Uterus (tissue), 4 donors: ENCODE measurements around the gene ARHGEF11. TPM values are rescaled to one million over a fixed set of nuclear protein-coding genes. Genes with fewer than 3 reads are reported as not detected.

Experiments
- DNase-seq, 2 donors: peaks; one replicate each; pipeline ENCODE4 v3.0.0-alpha.2; 2019 to 2020
- H3K27ac ChIP-seq, 2 donors: fragments of 200-600 bp; sonication (generic); 1 replicate in 1 of 2; 2 replicates in 1 of 2; pipeline ENCODE4 v1.5.1; 2016 to 2018
- H3K27me3 ChIP-seq, 2 donors: fragments of 200-600 bp; sonication (generic); one replicate each; pipeline ENCODE4 v1.5.1; 2018 to 2019; ENCODE audit warnings: control low read depth in 1 of 2
- H3K36me3 ChIP-seq, 2 donors: fragments of 200-600 bp; sonication (generic); one replicate each; pipeline ENCODE4 v1.5.1; 2019; ENCODE audit warnings: control low read depth in 1 of 2
- H3K4me1 ChIP-seq, 2 donors: fragments of 200-600 bp; sonication (generic); one replicate each; pipeline ENCODE4 v1.5.1; 2018 to 2019; ENCODE audit warnings: control low read depth in 1 of 2
- H3K4me3 ChIP-seq, 2 donors: fragments of 200-600 bp; sonication (generic); 1 replicate in 1 of 2; 2 replicates in 1 of 2; pipeline ENCODE4 v1.5.1; 2018 to 2019; ENCODE audit warnings: mild to moderate bottlenecking in 1 of 2
- H3K9me3 ChIP-seq, 2 donors: fragments of 200-600 bp; sonication (generic); one replicate each; pipeline ENCODE4 v1.5.1; 2019; ENCODE audit warnings: control low read depth in 1 of 2
- CTCF ChIP-seq, 4 experiments: fragments of 200-600 bp in 2 of 4; fragments of 450-650 bp in 2 of 4; sonication (generic) in 2 of 4; IDR thresholded peaks; one replicate each; pipeline ENCODE4 v1.5.1; 2016 to 2019; ENCODE audit warnings: antibody characterized with exemption in 4 of 4, mild to moderate bottlenecking in 2 of 4, moderate library complexity in 1 of 4
- POLR2A ChIP-seq, 2 donors: fragments of 450-650 bp; IDR thresholded peaks; one replicate each; pipeline ENCODE4 v1.6.1; 2016; ENCODE audit warnings: antibody characterized with exemption in 2 of 2, mild to moderate bottlenecking in 1 of 2, moderate library complexity in 1 of 2
- intact Hi-C: fragments of 100-400 bp; cut with DNase I; formaldehyde crosslinking; loops from one replicate; pipeline ENCODE4 v1.15.1; 2023; ENCODE audit warnings: low total_unique reads
- total RNA-seq, 4 donors: library from RNA; depleted of rRNA in 3 of 4; stranded (reverse); fragments of >200 nt in 3 of 4; gene quantifications; one replicate each; pipeline versions ENCODE4 v1.1.0 to v1.2.4, GENCODE V29; 2014 to 2023
- donor health status: DM: yes; HTN: yes; CAD: no.

ARHGEF11 gene
- total RNA-seq, 4 donors from 2014 or later: 28.2 to 65.3 (median 40.5) TPM

GRCh38 chr1:156947127-156947526 lies 98.4 kb downstream of the ARHGEF11 start:
- TF ChIP-seq POLR2A (IDR thresholded peaks at IDR 0.05) (no peak), CTCF (IDR thresholded peaks at IDR 0.05) (no peak)
- no peak overlapping the region for H3K4me3 ChIP-seq
- H3K9me3 ChIP-seq: no peaks in the 10 kb centered on the region
- intact Hi-C loops: no loop called here
- DNase-seq: no peak
- H3K27me3 ChIP-seq: no peaks in the 10 kb centered on the region
- no peaks in the 10 kb centered on the region for H3K36me3 ChIP-seq
- H3K4me1 ChIP-seq: no peaks in the 10 kb centered on the region
- no peak overlapping the region for H3K27ac ChIP-seq

- intact Hi-C loops: no loop called here
- H3K36me3 ChIP-seq: no peaks in the 10 kb centered on the region
Measured at GRCh38 chr1:156945881-156946661, 99.5 kb downstream of the ARHGEF11 start.

GRCh38 chr1:156944848-156945247 lies 100.7 kb downstream of the ARHGEF11 start:
- H3K36me3 ChIP-seq: no peaks in the 10 kb centered on the region
- no peaks in the 10 kb centered on the region for H3K27me3 ChIP-seq
- H3K4me1 ChIP-seq: no peaks in the 10 kb centered on the region
- intact Hi-C loops: no loop called here
- H3K4me3 ChIP-seq: no peak overlapping the region
- no peak overlapping the region for H3K27ac ChIP-seq
- no peaks in the 10 kb centered on the region for H3K9me3 ChIP-seq
- no peak for DNase-seq
- TF ChIP-seq CTCF (IDR thresholded peaks at IDR 0.05) (no peak), POLR2A (IDR thresholded peaks at IDR 0.05) (no peak)

More at GRCh38 chr1:156945881-156946661, 99.5 kb downstream of the ARHGEF11 start:
- H3K4me1 ChIP-seq: no peaks in the 10 kb centered on the region
- H3K27ac ChIP-seq: no peak overlapping the region
- no peaks in the 10 kb centered on the region for H3K27me3 ChIP-seq
- DNase-seq: no peak
- TF ChIP-seq CTCF (IDR thresholded peaks at IDR 0.05) (no peak), POLR2A (IDR thresholded peaks at IDR 0.05) (no peak)
- H3K9me3 ChIP-seq: no peaks in the 10 kb centered on the region
- no peak overlapping the region for H3K4me3 ChIP-seq

- no peak for DNase-seq
- H3K9me3 ChIP-seq: no peaks in the 10 kb centered on the region
- no peak overlapping the region for H3K27ac ChIP-seq
- no peaks in the 10 kb centered on the region for H3K27me3 ChIP-seq
- H3K4me3 ChIP-seq: no peak overlapping the region
- no peaks in the 10 kb centered on the region for H3K36me3 ChIP-seq
- H3K4me1 ChIP-seq: no peaks in the 10 kb centered on the region
- intact Hi-C loops: no loop called here
- TF ChIP-seq POLR2A (IDR thresholded peaks at IDR 0.05): no peak
Measured at GRCh38 chr1:156944268-156944667, 101.3 kb downstream of the ARHGEF11 start.

GRCh38 chr1:156943756-156944155 lies 101.8 kb downstream of the ARHGEF11 start:
- no peaks in the 10 kb centered on the region for H3K4me1 ChIP-seq
- H3K36me3 ChIP-seq: no peaks in the 10 kb centered on the region
- no peak for DNase-seq
- H3K9me3 ChIP-seq: no peaks in the 10 kb centered on the region
- H3K27me3 ChIP-seq: no peaks in the 10 kb centered on the region
- TF ChIP-seq CTCF (IDR thresholded peaks at IDR 0.05) (no peak), POLR2A (IDR thresholded peaks at IDR 0.05) (no peak)
- H3K4me3 ChIP-seq: no peak overlapping the region
- intact Hi-C loops: no loop called here
- H3K27ac ChIP-seq: no peak overlapping the region
